Glutamatergic neuron (in vitro differentiated cells): ENCODE results near the gene FBLIM1. TPM values are rescaled to one million over a fixed set of nuclear protein-coding genes. Genes with fewer than 3 reads are reported as not detected.

Source experiments
- DNase-seq: peaks from one replicate; pipeline ENCODE4 v3.0.0; 2022
- H3K27ac Mint-ChIP-seq: one replicate; pipeline ENCODE4 v1.8.0; 2020; ENCODE audit warnings: mild to moderate bottlenecking, mixed read lengths, inconsistent platforms; ENCODE audit not compliant: unreplicated experiment
- H3K27me3 Mint-ChIP-seq: one replicate; pipeline ENCODE4 v1.8.0; 2020; ENCODE audit warnings: mild to moderate bottlenecking, moderate library complexity, mixed read lengths, inconsistent platforms; ENCODE audit not compliant: unreplicated experiment
- H3K36me3 Mint-ChIP-seq: one replicate; pipeline ENCODE4 v1.8.0; 2020; ENCODE audit warnings: mild to moderate bottlenecking, mixed read lengths, inconsistent platforms; ENCODE audit not compliant: unreplicated experiment
- H3K4me1 Mint-ChIP-seq: one replicate; pipeline ENCODE4 v1.8.0; 2020; ENCODE audit warnings: mild to moderate bottlenecking, low read depth, mixed read lengths, inconsistent platforms; ENCODE audit not compliant: unreplicated experiment
- H3K4me3 Mint-ChIP-seq: one replicate; pipeline ENCODE4 v1.8.0; 2020; ENCODE audit warnings: mild to moderate bottlenecking, mixed read lengths, inconsistent platforms; ENCODE audit not compliant: unreplicated experiment
- H3K9me3 Mint-ChIP-seq: one replicate; pipeline ENCODE4 v1.8.0; 2020; ENCODE audit warnings: mild to moderate bottlenecking, moderate library complexity, mixed read lengths, inconsistent platforms; ENCODE audit not compliant: unreplicated experiment
- CTCF ChIP-seq: fragments of 200-600 bp; sonication (generic); IDR thresholded peaks from one replicate; pipeline ENCODE4 v1.5.0; 2021; ENCODE audit not compliant: partially characterized antibody, unreplicated experiment
- total RNA-seq: library from RNA; stranded (reverse); fragmentation: NEBNext Ultra II Directional; extraction: Animal tissue kit (Norgen Biotek cat#: 25700); gene quantifications from one replicate; pipeline ENCODE4 v1.2.1, GENCODE V29; 2021; ENCODE audit not compliant: unreplicated experiment

FBLIM1 gene
- total RNA-seq, 1 donor from 2014 or later, result 29.9 TPM

DNA sequence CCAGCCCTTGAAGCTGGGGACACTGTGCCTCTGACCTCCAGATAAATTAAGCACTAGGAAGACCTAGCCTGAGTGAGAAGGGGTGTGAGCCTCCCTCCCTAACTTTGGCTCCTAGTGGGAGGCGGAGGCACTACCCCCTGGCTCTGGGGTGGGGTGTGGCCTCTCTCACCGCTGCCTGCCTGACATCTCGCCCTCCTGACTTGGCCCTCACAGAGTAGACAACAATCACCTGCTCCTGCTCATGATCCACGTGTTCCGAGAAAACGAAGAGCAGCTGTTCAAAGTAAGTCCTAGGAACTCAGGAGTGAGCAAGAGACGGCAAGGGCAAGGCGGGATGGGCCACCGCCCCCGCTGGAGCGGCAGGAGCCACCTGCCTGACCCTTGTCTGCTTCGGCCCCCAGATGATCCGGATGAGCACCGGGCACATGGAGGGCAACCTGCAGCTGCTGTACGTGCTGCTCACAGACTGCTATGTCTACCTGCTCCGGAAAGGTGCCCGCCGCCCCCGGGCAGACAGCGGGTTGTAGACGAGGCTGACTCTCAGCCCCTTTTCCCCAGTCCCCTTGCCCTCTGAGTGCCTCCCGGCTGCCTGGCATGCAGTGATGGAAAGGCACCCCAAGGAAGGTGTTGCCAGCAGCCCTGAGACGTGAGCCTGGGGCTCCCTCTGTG is 30.6 kb upstream of the FBLIM1 start:
- Mint-ChIP-seq H3K27me3 (peaks cover 5% of the 10 kb centered on the region), H3K36me3 (peaks cover 4% of the 10 kb centered on the region), H3K4me3 (no peak overlapping the region), H3K9me3 (peaks cover 11% of the 10 kb centered on the region), H3K27ac (no peak overlapping the region), H3K4me1 (peaks cover 21% of the 10 kb centered on the region)
- TF ChIP-seq CTCF, result no peak
- DNase-seq, result no peak

GRCh38 chr1:15728937-15729657 is 29.5 kb upstream of the FBLIM1 start:
- peaks cover 4% of the 10 kb centered on the region for H3K27me3 Mint-ChIP-seq
- H3K9me3 Mint-ChIP-seq, result peaks cover 6% of the 10 kb centered on the region
- peaks cover 24% of the 10 kb centered on the region for H3K4me1 Mint-ChIP-seq
- H3K27ac Mint-ChIP-seq, result peak overlapping the region; percentile 17
- no peak for TF ChIP-seq CTCF
- peaks cover 4% of the 10 kb centered on the region for H3K36me3 Mint-ChIP-seq
- no peak for DNase-seq
- H3K4me3 Mint-ChIP-seq, result no peak overlapping the region

GRCh38 chr1:15730423-15730822 is 28.2 kb upstream of the FBLIM1 start:
- H3K27ac Mint-ChIP-seq, result no peak overlapping the region
- H3K4me3 Mint-ChIP-seq, result no peak overlapping the region
- TF ChIP-seq CTCF, result no peak
- H3K36me3 Mint-ChIP-seq, result peaks cover 4% of the 10 kb centered on the region
- H3K27me3 Mint-ChIP-seq, result peaks cover 5% of the 10 kb centered on the region
- H3K9me3 Mint-ChIP-seq, result peaks cover 7% of the 10 kb centered on the region
- no peak for DNase-seq
- peaks cover 24% of the 10 kb centered on the region for H3K4me1 Mint-ChIP-seq

DNA sequence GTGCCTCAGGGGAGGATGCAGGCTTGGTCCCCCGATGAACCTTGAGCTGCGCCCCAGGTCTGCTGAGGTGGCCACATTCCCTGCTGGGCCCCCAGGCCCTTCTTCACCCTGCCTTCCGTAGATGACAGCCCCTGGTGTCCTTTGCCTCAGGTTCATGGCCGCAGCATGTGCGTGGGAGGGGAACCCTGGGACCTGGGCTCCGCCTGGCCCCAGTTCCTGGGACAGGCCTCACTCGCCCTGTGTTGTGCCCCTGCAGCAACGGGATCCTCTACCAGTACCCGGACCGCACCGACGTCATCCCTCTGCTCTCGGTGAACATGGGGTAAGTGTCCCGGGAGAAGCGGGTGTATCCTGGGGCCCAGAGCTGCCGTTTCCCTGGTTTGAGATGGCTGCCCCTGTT is 27.7 kb upstream of the FBLIM1 start:
- Mint-ChIP-seq H3K27ac (no peak overlapping the region), H3K4me1 (peaks cover 22% of the 10 kb centered on the region), H3K9me3 (peaks cover 7% of the 10 kb centered on the region), H3K4me3 (no peak overlapping the region), H3K36me3 (peaks cover 2% of the 10 kb centered on the region), H3K27me3 (peaks cover 5% of the 10 kb centered on the region)
- TF ChIP-seq CTCF, result no peak
- DNase-seq, result no peak
